H1 (cell line): ENCODE results near the gene TLR2. TPM values are rescaled to one million over a fixed set of nuclear protein-coding genes. Genes with fewer than 3 reads are reported as not detected.

Experiments used
- CBX5 ChIP-seq: fragments of 300-800, 300-1000 bp; sonication (generic); IDR thresholded peaks from 2 replicates; pipeline ENCODE4 v1.7.1; 2016; ENCODE audit warnings: antibody characterized with exemption, low read length, low read depth
- CHD7 ChIP-seq: fragments of 300-600 bp; sonication (generic); IDR thresholded peaks from 2 replicates; pipeline ENCODE4 v1.7.1; 2012; ENCODE audit warnings: low read length, moderate library complexity, mild to moderate bottlenecking, inconsistent platforms; ENCODE audit not compliant: insufficient replicate concordance
- TAF1 ChIP-seq: IDR thresholded peaks from 2 replicates; pipeline ENCODE4 v1.6.1; 2011; ENCODE audit warnings: mild to moderate bottlenecking, low read depth, low read length
- polyA plus RNA-seq, 7 experiments: library from polyadenylated mRNA; depleted of rRNA in 3 of 7; stranded (reverse) in 5 of 7; unstranded in 2 of 7; fragments of >200 nt in 5 of 7; fragments of 200-250 nt in 2 of 7; gene quantifications; 1 replicate in 5 of 7; 2 replicates in 1 of 7; 4 replicates in 1 of 7; pipeline versions ENCODE4 v1.2.1 to v1.2.3, GENCODE V29; 2011 to 2013; ENCODE audit warnings: missing spikeins in 2 of 7, mixed read lengths in 2 of 7
- total RNA-seq: library from RNA; stranded (reverse); fragmentation: NEBNext Ultra II Directional; extraction: Animal tissue kit (Norgen Biotek cat#: 25700); gene quantifications from 2 replicates; pipeline ENCODE4 v1.2.1, GENCODE V29; 2021

The TLR2 gene
- total and polyA plus RNA-seq, 2 of the 8 experiments (the other 6 are each of a cell fraction or from before 2014, with no cell fraction given): 1.3 TPM

- TF ChIP-seq CHD7 (no peak), TAF1 (no peak), CBX5 (no peak)
Observed at GRCh38 chr4:153755186-153755585, 71.1 kb downstream of the TLR2 start (continued).
